Activated CD4-positive, alpha-beta T cell treated with anti-CD3 and anti-CD28 coated beads, Interleukin-2, amount 50 U/mL, for 24 hours (primary cell): ENCODE results near the gene NAV3.

Experiments
- DNase-seq, 2 donors: peaks; one replicate each; pipeline ENCODE4 v3.0.0-alpha.2; 2020; ENCODE audit warnings: low read depth in 1 of 2, low spot score in 1 of 2

The NAV3 gene, protein sequence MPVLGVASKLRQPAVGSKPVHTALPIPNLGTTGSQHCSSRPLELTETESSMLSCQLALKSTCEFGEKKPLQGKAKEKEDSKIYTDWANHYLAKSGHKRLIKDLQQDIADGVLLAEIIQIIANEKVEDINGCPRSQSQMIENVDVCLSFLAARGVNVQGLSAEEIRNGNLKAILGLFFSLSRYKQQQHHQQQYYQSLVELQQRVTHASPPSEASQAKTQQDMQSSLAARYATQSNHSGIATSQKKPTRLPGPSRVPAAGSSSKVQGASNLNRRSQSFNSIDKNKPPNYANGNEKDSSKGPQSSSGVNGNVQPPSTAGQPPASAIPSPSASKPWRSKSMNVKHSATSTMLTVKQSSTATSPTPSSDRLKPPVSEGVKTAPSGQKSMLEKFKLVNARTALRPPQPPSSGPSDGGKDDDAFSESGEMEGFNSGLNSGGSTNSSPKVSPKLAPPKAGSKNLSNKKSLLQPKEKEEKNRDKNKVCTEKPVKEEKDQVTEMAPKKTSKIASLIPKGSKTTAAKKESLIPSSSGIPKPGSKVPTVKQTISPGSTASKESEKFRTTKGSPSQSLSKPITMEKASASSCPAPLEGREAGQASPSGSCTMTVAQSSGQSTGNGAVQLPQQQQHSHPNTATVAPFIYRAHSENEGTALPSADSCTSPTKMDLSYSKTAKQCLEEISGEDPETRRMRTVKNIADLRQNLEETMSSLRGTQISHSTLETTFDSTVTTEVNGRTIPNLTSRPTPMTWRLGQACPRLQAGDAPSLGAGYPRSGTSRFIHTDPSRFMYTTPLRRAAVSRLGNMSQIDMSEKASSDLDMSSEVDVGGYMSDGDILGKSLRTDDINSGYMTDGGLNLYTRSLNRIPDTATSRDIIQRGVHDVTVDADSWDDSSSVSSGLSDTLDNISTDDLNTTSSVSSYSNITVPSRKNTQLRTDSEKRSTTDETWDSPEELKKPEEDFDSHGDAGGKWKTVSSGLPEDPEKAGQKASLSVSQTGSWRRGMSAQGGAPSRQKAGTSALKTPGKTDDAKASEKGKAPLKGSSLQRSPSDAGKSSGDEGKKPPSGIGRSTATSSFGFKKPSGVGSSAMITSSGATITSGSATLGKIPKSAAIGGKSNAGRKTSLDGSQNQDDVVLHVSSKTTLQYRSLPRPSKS (N-terminal part only)

GRCh38 chr12:77830583-77831351, at the start of gene NAV3:
NAV3 (plus strand) TSS chr12:77830894; CDS start chr12:77831462, 568 bp downstream.
- no peak for DNase-seq

DNA sequence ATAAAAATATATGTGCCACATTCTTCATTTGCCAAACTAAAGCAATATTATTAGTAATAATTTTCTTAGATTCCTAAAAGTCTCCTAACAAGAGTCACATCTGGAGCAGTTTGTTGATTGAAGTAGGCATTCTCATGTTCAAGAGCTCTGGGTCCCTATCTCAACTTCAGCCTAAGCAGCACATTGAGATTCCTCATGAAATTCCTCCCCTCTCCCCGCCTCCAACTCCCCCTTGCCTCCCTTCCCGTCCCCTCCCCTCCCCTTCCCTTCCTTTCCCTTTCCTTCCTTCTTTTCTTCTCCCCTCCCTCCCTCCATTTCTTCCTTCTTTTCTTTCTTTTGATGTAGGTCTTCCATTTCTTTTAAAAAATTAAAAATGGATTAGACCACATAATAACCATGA, 48.7 kb upstream of the NAV3 start:
- DNase-seq = no peak

- no peak for DNase-seq
These were observed 47.9 kb upstream of the NAV3 start for GRCh38 chr12:77782766-77783165.

DNA sequence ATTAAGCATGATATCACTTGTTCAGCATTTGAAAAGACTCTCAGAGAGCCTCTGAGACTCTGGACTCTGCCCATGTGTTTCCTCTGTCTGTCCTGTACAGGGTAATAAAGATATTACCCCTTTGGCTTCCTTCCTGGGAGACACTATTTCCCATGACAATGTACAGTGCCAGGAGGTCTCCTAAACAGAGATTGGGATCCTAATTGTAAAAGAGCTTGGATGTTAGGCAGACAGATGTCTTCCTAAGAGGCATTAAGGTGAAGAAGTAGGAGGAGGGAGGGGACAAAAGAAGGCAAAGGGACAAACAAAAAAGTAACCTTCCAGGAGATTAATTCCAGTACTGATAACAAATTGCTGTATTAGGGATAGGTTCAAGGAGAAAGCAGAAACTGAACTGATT, 45.5 kb upstream of the NAV3 start:
- DNase-seq = no peak

- no peak for DNase-seq
These were observed 44.0 kb upstream of the NAV3 start for GRCh38 chr12:77786675-77787074.

- DNase-seq = no peak
These were observed 42.2 kb upstream of the NAV3 start for GRCh38 chr12:77788231-77789168.

DNA sequence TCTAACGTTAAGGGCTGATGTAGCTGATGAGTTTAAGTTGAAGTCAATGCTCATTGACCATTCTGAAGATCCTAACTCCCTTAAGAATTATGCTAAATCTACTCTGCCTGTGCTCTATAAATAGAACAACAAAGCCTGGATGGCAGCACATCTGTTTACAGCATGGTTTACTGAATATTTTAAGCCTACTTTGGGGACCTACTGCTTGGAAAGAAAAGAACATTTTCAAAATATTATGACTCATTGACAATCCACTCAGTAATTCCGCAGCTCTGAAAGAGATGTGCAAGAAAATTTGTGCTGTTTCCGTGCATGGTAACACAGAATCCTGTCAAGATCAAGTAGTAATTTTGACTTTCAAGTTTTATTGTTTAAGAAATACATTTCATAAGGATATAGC, 35.0 kb upstream of the NAV3 start:
- no peak for DNase-seq

DNA sequence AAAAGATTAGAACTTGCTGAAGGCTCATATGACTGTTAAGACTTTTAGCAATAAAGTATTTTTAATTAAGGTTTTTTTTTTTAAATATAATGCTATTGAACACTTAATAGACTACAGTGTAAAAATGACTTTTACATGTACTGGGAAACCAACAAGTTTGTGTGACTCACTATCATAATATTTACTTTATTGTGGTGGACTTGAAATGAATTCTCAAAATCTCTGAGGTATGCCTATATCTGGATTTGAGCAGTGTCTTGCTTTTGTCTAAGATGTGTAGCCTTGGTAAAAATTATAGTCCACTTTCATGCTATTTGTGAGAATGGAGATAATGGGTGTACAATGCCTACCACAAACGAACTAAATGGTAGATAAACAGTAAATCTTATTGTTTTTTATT, 33.9 kb upstream of the NAV3 start:
- DNase-seq = no peak

DNA sequence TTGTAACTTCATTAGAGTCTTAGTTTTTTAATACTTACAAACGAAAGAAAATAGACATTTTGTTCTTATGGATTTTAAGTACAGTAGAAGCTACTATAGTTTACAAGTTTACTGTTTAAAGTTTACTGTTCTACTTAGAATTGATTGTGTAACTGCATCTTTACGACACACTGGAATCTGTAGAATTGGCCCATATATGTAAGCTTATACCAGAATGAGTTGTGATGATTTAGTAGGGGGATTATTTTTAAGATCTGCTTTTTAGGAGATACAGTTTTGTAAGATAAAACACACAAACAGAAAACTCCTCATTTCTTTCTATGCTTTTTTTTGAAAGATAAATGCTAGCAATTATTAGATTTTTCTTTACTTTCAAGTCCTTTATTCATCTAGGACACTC, 30.2 kb upstream of the NAV3 start:
- DNase-seq = no peak

- DNase-seq = no peak
These were observed 22.2 kb upstream of the NAV3 start for GRCh38 chr12:77808534-77808933.

- no peak for DNase-seq
These were observed 17.1 kb upstream of the NAV3 start for GRCh38 chr12:77813558-77813957.

DNA sequence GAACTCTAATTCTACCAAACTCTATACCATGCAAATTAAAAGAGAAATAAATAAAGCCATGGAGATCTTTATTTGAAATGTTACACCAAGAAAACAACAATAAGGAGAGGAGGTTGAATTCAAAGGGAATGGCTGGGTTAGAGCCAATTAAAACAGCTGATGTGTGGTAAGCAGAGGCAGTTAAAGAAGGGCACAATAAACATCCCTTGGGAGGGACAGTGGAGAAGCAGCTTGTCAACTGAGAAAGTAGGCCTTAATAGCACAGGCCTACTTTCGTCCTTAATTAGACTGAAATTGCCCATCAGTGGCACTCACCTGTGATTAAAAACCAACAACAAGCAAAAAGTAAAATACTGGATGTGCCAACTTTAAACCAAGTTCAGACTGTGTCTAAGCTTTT, 16.3 kb upstream of the NAV3 start:
- no peak for DNase-seq

- DNase-seq = no peak
These were observed 14.5 kb upstream of the NAV3 start for GRCh38 chr12:77816196-77816595.

GRCh38 chr12:77817276-77817675, 13.4 kb upstream of the NAV3 start:
- no peak for DNase-seq

GRCh38 chr12:77818351-77818750, 12.3 kb upstream of the NAV3 start:
- no peak for DNase-seq

- no peak for DNase-seq
These were observed 8.9 kb upstream of the NAV3 start for GRCh38 chr12:77821699-77822203.

DNA sequence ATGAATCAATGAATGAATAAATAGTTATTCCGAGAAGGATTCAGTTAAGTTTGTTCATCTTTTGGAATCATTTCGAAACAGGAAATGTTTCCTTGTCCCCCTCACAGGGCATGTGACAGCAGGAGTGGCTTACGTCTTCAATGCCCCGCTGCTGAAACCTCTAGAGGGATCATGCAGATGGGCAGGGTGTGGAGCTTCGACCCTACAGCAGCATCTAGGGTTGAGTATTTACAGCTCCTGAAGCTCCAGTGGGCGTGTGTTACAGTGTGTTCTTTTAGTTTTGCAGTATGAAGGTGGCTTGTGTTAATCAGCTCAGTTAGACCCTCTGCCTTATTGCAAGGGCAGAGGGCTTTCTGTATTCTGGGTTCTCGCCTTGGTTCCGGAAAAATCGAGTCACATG, 2.6 kb downstream of the NAV3 start:
- DNase-seq = no peak

DNA sequence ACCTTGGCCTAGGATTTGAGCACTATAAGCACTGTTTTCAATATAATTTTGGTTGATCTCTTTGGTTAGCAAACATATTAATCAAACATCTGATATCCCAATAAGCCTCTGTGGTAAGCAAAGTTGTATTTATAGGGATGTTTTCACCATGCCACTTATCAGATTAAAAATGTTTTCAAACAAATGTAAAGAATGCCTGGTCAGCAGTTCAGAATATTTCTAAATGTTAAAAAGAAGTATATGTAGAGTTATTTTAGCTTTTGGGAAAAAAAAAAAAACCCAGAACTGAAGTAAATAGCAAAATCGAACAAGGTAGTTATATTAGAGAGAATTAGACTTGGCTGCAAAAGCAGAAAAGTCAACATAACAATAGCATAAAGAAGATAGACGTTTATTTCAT, 3.9 kb downstream of the NAV3 start:
- no peak for DNase-seq

DNA sequence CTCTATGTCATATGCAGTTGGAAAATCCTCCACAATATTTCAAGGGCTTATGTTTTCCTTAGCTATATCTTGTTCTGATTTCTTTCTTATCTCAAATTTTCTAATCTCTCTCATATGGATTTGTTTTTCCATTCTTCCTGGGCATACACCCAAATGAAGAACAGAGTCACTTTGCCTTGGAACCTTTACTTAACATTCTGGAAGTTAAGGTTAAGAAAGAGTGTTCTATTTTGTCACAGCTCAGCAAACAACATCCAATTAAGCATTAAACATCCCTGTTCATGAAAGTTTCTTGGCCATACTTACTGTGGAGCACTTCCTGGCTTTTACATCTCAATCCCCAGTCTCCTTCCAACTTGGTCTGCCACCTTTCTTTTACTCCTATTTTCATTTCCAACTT, 5.3 kb downstream of the NAV3 start:
- no peak for DNase-seq

DNA sequence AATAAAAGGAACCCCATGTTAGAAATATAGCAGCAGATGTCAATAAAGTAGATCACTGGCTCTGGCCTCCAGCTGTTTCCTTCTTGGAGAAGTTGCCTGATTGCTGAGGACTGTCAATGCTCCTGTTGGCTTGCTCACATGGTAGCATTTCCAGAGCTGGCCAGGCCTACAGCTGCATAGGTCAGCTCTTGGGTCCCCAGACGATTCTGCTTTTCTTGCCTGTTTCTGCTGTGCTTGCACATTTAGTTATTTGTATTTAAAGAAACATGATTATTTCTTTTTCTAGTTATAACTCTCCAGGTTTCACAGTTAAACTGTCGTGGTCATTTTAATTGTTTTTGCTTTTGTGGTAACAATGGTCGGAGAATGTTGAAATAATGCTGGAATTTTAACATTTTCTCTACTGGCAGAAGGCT, 7.2 kb downstream of the NAV3 start:
- no peak for DNase-seq
